ENCODE results near the gene SYNPO2.
A peak's percentile ranks its signal among the peaks of the same experiment; 100 is the strongest.
"Not testable (repeated sequence)": the region's sequence is repeated elsewhere in the genome, so short reads cannot be mapped to it uniquely, and the experiment has no call there.

SYNPO2 gene

DNA sequence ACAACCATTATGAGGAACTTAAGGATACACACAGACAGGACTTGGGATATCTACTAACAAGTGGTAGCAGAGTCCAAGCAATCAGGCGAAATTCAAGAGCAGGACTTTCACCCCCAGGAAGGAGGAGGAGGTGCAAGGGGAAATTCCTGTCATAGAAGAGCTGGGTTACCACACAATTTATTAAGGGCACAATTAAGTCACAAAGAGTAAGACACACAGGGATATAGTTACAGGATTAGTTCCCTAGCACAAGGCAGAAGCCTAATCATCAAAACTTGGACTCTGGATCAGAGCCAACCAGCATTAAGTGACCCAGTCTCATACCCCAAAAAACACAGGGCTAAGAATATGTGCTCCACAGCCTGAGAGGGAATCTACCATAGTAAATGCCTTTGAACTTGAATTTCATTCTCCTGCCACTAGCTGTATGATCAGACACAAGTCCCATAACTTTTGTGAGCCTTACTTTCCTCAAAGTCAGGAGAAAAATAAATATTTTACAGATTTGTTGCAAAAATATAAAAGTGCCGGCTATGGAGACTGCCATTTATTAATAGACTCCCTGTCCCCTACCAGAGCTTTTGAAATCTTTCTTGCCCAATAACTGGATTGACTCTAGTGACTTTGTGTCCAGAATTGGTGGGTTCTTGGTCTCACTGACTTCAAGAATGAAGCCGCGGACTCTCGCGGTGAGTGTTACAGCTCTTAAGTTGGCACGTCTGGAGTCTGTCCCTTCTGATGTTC lies 87.0 kb downstream of the SYNPO2 start:
- no peak for DNase-seq

DNA sequence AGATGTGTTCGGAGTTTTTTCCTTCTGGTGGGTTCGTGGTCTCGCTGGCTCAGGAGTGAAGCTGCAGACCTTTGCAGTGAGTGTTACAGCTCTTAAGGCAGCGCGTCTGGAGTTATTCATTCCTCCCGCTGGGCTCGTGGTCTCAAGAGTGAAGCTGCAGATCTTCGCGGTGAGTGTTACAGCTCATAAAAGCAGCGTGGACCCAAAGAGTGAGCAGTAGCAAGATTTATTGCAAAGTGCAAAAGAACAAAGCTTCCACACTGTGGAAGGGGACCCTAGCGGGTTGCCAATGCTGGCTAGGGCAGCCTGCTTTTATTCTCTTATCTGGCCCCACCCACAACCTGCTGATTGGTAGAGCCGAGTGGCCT lies 87.5 kb downstream of the SYNPO2 start:
- DNase-seq = not testable (repeated sequence)

DNA sequence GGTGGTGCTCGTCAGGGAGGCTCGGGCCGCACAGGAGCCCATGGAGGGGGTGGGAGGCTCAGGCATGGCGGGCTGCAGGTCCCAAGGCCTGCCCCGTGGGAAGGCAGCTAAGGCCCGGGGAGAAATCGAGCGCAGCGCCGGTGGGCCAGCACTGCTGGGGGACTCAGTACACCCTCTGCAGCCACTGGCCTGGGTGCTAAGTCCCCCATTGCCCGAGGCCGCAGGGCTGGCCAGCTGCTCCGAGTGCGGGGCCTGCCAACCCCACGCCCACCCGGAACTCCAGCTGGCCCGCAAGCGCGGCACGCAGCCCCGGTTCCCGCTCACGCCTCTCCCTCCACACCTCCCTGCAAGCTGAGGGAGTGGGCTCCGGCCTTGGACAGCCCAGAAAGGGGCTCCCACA lies 88.4 kb downstream of the SYNPO2 start:
- not testable (repeated sequence) for DNase-seq

DNA sequence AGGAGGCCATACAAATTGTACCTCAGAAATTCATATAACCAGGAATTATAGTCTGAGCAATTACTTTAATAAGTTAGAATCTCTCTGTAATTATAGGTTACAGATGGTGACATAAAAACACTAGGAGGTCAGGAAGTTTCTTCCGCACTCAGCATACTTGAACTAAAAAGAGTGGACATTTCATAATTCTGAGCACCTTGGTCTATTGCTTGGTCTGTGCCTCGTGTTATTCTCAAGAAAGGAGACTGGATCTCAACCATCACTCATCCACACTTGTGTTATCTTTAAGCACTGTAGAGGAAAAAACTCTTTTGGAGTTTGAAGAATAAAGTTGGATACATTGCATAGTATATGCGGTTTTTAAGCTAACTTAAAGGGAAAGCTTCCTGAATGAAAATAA lies 91.1 kb downstream of the SYNPO2 start:
- DNase-seq = no peak

DNA sequence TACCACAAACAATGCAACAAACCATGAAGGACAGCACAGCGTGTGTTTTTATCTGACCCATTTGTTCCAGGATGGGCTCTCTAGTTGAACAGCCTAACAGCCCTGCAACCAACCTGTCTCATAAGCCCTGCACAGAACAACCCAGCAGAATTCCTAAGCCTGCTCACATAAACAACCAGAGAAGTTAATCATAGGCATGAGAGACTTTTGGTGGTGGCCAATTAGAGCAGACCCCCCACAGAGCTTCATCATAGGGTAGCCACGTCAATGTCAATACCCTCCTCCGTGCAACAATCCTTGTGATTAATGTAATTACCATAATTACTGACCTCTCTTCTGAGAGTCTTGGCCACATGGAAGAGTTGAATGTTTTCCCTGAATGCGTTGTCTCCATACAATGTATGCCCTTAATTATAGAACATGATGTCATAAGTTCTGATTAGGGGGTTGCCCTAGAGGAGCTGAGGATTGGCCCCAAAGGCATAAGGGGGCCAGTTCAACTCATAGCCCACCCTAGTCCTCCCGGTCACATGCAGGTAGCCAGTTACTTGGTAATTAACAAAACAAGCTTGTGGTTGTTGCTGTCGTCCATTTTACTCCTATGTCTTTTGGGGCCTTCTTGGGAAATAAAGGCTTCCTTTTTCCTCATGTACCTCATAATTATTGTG lies 92.7 kb downstream of the SYNPO2 start:
- DNase-seq = no peak

DNA sequence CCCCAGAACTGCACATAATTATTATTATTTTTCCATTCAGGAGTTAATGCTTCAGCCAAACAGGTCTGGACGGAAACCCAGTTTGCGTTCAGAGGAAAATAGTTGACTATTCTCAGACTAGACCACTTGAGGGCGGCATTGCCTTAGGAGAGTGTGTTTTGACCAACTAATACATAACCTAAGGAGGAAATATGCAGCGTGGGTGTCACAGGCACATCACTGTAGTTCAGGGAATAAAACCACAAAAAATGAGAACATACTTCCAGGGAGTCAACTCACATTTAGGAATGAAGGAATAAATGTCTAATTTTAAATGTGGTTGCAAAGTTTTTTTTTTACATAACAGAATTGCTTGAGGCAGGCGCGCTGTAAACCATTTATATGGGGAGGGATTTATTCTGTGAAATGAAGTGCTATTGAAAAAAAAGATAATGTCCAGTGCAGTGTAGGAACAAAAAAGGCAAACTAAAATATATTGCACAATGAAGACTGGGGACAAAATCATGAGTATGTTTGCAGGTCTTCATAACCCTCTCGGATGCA lies 93.3 kb downstream of the SYNPO2 start:
- DNase-seq = peak; percentile 20

DNA sequence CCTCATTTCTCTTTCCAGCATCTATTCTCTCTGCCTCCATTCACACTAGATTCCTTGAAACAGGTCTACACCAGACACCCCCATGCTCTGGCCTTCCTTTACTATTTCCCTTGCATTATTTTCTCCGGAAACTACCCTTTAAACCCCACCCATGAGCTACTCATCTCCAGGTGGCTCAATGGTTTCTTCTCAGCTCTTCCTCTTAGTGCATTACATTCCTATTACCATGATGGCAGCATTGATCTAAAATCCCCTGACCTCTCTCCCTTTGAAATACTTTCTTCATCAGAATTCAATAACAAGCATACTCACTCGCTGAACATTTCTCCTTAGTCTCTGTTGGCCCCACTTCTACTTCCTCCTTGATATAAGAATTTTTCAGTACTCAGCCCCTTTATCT lies 94.6 kb downstream of the SYNPO2 start:
- no peak for DNase-seq

DNA sequence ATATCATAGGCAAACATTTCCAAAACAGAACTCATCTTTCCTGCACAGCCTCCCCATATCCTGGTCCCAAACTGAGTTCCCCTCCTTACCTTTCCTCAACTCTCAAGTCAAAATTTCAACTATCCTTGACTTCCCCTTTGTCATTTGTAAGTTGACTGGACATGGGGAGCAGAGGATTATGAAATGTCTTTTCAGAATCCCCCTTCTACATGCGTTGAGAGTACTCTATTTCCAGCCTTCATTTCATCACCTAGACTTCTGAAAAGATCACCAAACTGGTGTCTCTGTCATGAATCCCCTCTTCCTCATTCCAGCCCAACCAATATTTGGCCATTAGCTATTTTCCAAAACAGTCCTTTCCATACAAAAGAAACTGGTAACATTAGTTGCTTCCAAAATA lies 95.2 kb downstream of the SYNPO2 start:
- DNase-seq = no peak

DNA sequence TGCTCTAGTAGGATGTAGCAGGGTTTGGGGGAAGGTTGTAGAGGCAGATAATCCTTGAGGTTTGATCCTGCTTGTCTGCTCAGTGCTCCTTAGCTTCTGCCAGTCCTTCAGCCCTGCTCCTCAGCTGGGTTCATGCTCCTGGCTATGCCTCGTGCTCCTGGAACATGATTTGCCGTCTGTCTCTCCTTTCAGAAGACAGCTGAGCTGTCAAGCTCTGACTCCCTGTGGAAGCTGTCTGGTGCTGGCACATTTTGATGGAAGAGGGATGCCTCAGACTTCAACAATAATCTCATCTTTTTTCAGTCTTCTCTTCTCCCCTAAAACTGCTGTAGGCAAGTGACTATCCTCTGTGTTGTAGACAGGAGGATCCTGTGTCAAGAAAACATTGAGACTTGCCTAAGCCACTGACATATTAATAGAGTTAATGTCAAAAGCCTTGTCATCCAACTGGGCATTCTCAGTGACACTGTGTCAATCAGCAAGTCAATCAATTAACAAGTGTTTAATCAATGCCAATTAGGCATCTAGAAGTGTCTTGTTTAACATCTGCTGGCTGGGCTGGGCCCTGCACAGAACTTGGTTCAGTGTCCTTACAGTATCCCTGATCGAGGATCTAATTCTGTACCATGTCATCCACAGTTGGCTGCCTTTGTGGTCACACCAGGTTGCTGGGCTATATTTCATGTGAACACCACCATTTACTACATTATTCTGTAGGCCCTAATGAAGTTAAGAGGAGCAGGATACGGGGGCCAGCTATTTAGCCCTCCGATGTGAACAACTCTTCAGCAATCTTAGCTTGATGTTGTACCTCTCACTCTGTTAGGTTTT lies 96.7 kb downstream of the SYNPO2 start:
- DNase-seq = no peak

DNA sequence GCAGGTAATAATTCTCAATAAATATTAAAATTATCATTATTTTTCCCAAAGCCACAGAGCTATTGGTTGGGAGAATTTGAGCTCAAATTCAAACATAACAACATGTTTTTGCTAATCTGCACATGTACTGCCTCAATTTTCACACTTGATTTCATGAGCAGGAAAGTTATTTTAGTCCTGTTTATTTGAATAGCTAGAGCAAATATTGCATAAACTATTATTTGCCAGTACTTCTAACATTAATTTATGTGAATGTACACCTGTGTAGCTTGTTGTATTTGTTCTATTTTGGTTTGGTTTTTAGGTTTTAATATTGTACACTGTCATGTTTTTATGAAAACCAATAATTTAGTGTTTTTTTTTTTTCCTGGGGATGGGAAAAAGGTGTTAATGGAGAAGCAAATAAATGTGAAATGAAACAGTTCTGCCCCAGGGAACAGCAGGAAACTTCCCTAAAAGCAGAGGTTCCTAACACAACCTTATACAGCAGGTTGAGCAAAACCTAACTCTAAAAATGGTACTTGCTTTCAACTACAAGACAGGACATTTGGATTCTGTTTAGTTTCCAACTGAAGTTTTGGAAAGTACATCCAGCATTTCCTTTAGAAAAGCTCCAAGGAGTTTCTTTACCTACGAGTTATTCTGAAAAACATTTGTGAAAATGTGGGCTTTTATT lies 99.4 kb downstream of the SYNPO2 start:
- no peak for DNase-seq

DNA sequence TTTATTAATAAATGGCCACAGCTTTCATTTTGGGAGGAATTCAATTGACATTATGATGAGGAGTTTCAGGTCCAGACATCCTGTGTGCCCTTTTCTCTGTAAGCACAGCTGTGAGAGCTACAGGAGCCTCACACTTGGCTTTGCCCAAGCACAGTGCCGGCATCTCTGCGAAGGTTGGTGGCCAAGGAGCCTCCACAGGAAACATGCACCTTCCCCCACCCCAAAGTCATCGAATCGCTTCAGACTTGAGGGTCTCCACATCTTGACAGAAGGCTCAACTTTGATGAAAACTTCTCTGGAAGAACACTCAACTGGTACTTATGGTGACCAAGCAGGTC lies 100.0 kb downstream of the SYNPO2 start:
- no peak for DNase-seq

DNA sequence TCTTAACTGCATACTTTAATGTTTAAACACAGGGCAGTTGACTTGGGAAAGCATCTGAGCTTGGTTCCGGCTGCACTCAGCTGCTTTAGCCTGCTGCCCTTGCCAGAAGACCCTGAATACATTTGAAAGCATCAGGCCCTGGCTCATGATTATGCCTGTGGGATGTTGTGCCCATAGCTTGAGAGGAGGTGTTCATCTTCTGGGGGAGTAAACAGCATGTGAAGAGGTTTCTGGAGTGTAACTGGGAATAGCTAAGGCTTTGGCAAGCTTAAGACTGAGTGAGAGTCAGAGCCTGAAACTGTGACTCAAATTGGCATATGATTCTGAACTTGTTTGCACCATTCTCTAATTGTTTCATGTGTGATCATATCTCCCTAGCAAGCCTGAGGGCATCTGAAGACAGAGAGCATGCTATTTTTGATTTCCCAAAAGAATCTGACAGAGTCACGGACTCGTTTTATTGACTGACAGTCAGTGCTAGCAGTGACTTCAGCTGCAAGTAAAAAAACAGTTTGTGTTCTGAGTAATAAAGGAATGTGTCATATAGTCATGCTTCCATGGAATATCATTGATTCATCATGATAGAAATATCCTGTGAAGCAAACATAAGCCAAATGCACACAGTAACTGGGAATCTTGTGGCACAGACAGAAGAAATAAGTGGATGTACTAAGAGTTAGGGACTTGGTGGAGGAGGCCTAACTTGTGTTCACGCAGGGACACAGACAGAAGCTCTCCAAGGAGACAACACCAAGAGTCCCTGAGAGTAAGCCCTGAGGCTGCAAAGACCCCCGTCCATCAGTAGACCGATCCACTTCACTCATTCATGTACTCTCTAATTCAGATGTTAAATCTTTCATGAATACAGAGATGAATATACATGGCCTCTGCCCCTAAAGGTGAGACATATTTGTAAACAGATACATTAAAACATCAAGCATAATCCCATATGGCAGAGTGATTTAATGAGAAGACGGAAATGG lies 100.7 kb downstream of the SYNPO2 start:
- DNase-seq = no peak

DNA sequence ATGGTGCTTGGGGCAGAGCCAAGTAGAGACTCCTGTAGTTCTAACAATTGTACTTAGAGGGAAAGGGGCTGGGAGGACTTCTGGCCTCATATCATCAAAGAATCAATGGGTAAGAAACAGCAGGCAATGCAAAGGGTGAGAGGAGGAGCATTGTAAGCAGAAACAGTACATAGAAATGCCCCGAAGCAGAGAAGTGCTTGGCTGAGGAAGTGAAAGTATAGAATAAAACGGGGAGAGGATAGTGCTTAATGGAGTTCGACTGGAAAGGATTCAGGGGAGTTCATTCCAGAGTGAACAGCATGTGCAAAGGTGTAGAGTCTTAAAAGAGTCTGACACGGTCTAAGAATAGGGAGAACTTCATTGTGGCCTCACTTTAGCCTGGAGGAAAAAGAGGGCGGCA lies 103.0 kb downstream of the SYNPO2 start:
- no peak for DNase-seq

DNA sequence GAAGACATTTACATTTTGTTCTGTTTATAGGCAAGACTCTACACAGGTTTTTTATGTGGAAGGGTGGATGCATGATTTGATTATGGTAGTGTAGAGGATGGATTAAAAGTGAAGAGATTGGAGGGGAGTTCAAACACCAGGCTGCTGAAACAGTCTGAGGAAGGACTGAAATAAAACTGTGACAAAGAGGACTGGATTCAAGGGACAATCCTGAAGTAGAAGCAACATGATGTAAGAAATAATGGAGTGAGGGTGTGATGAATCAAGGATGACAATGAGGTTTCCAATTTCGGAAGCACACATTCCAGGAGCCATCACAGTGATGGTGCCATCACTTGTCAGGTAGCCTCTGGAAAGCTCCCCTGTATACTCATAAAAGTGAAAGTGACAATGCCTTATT lies 103.5 kb downstream of the SYNPO2 start:
- no peak for DNase-seq

DNA sequence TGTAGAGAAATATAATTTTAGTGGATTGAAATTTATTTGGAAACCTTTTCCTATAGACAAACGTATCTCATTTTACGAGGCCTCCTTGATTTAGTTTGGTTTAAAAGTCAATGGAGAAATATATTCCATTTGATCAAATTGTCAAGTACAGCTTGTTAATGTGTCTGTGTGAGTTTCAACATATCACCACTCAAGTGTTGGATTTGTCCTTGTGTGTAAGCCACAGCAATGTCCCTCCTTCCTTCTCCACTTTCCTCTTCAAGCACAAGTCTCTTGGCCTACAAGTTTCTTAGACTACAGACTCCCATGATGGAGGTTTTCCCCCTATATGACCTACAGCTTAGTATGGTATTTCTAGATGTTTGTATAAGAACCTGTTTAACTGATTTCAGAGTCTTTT lies 104.7 kb downstream of the SYNPO2 start:
- DNase-seq = no peak

DNA sequence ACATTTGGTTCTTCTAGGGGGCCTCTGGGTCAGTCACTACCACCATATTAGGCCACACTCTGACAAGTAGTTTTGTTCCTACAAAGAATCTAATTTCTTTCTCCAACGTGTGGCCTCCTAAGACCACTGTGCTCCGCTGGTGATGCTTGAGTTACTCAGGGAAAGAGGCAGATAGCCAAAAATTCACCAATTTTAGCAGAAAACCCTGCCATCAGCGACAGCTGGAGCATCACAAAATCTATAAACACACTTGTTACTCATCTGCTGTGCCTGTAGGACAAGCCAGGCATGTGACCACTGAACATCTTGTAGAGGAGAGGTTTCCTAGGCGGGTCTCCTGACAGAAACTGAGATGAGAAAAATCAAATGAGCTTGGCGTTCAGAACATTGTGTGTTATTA lies 105.4 kb downstream of the SYNPO2 start:
- no peak for DNase-seq

DNA sequence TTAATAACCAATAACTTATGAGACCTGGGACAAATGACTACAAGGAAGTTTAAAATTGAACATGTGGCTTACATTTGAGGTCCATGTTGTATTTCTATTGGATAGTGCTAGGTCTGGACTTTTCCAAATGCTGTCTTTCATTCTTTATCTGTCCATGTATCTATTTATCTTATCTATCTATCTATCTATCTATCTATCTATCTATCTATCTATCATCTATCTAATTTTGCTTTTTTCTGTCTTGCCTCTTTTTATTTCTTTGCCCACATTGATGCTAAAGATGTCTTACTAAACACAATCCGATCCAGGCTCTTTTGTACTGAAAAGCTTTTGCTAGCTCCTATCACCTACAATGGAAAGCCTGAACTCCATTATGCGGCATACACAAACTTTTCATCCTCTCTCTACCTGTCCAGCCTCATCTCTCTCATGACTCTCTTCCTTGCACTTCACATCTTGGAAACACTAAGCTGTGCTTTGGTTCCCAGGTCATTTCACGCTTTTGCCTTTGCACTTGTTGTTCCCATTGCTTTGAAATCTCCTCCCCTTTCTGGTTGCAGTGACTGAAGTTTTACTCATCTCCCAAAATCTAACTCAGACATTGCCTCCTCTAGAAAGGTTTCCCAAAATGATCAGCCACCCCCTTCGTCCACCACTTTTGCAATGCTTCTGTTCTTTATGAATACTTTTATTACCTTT lies 107.2 kb downstream of the SYNPO2 start:
- no peak for DNase-seq

DNA sequence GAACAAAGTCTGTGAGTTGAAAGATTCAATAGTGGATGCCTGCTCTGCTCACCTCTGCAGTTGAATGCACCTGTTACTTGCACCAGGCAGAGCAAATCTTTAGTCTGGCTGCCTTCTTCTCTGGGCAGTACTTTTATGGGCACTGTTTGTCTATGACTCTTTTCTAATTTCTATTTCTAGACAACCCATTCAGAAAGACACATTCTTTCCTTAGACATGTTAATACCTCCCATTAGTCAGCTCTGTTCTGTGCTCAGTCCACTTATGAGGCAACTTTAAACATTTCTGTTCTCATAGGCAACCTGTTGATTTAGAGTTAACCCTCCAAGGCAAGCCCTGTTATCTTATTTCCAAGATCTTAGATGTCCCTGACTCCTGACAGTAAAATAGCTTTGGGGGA lies 108.9 kb downstream of the SYNPO2 start:
- DNase-seq = no peak

DNA sequence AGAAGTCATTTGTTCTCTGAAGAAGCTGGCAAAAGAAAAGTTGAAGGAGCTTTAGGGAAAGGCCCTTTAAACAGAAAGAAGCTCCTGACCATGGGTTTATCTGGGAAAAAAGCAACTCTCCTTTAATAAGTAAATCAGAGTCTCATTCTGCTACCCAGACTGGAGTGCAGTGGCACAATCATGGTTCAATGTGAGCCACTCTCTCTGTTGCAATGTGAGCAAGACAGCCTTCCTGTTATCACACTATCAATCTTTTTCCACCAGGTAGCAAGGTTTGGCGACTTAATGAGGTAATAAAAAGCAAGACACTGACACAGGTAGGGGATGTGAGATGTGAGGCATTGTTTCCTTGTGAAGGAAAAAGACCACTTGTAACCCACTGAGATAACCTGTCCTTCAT lies 111.3 kb downstream of the SYNPO2 start:
- no peak for DNase-seq

DNA sequence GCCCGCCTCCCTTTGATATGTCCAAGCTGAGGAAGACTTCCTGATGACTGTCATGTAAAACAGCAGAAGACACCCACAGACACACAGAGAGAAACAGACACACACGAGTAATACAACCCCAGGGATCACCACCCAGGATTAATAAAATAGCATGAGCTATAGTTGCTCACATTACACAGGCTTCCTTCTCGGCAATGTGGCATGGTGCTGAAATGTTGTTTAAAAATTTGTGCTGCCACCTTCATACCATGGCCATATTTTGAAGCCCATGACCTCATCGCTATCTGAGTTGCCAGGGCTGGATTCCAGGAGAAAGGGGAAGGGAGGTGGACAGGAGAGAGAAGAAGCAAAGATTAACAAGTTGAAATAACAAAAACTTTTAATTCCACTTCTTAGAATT lies 111.7 kb downstream of the SYNPO2 start:
- DNase-seq = no peak

DNA sequence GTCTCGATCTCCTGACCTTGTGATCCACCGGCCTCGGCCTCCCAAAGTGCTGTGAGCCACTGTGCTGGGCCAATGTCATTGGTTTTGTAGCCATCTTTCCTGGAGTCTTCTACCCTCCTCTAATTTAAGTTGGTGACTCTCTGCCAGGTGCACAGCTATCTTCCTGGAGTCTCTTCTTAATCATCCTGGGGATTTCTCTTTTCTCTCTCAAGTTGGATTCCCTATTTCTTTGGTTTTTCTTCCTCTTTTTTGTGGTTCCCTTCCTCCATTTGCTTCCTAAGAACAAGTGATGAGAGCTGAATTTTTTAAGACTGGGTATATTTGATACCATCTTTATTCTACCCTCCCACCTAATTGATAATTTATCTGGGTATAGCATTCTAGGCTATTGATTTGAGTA lies 113.8 kb downstream of the SYNPO2 start:
- DNase-seq = no peak
